SU-DHL-6 (cell line): ENCODE results near the gene INPPL1.

Experiments used
- H2AFZ ChIP-seq: fragments of 200-600 bp; sonication (generic); 2 replicates; pipeline ENCODE4 v1.6.1; 2014; ENCODE audit warnings: low read depth, mild to moderate bottlenecking, moderate library complexity, mixed read lengths, antibody characterized with exemption, low read length; ENCODE audit not compliant: severe bottlenecking
- H3F3A ChIP-seq: fragments of 200-600 bp; shearing (Covaris generic); 2 replicates; pipeline ENCODE4 v1.6.0; 2016; ENCODE audit warnings: antibody characterized with exemption, mild to moderate bottlenecking; ENCODE audit not compliant: insufficient read depth
- H3K27ac ChIP-seq: fragments of 200-600 bp; sonication (generic); 2 replicates; pipeline ENCODE4 v1.5.1; 2016; ENCODE audit warnings: low read depth, mild to moderate bottlenecking, low read length, moderate library complexity, mixed read lengths
- H3K27me3 ChIP-seq: fragments of 200-600 bp; sonication (generic), shearing (Covaris generic); 2 replicates; pipeline ENCODE4 v1.6.0; 2014; ENCODE audit warnings: mild to moderate bottlenecking, low read length
- H3K36me3 ChIP-seq: fragments of 200-600 bp; sonication (generic); 2 replicates; pipeline ENCODE4 v1.6.1; 2014; ENCODE audit warnings: mild to moderate bottlenecking, low read length, mixed read lengths
- H3K4me2 ChIP-seq: fragments of 300-600, 200-600 bp; shearing (Covaris generic), sonication (generic); 2 replicates; pipeline ENCODE4 v1.6.0; 2014; ENCODE audit warnings: low read length, low read depth, mild to moderate bottlenecking; ENCODE audit not compliant: poor library complexity, severe bottlenecking
- H3K4me3 ChIP-seq: fragments of 200-600 bp; sonication (generic); 2 replicates; pipeline ENCODE4 v1.5.1; 2014; ENCODE audit warnings: antibody characterized with exemption, low read length, mild to moderate bottlenecking, mixed read lengths; ENCODE audit not compliant: insufficient read depth, poor library complexity, severe bottlenecking
- H3K79me2 ChIP-seq: fragments of 200-600 bp; sonication (generic); 2 replicates; pipeline ENCODE4 v1.6.1; 2014; ENCODE audit warnings: mild to moderate bottlenecking, low read length, moderate library complexity; ENCODE audit not compliant: insufficient read depth
- H3K9ac ChIP-seq: fragments of 200-600 bp; sonication (generic); 2 replicates; pipeline ENCODE4 v1.7.0; 2014; ENCODE audit warnings: mild to moderate bottlenecking, low read length
- H3K9me2 ChIP-seq: fragments of 200-600 bp; sonication (generic); replicated peaks from 2 replicates; pipeline ENCODE4 v1.6.1; 2014; ENCODE audit warnings: low read length; ENCODE audit not compliant: insufficient read depth
- H3K9me3 ChIP-seq: fragments of 200-600 bp; sonication (generic); 2 replicates; pipeline ENCODE4 v1.6.1; 2014; ENCODE audit warnings: low read length, mixed read lengths; ENCODE audit not compliant: insufficient read depth
- H4K20me1 ChIP-seq: fragments of 200-600 bp; sonication (generic); 2 replicates; pipeline ENCODE4 v1.6.1; 2014; ENCODE audit warnings: low read depth, mild to moderate bottlenecking, antibody characterized with exemption, low read length, moderate library complexity, mixed read lengths
- CTCF ChIP-seq: fragments of 200-600 bp; sonication (generic); IDR thresholded peaks from one replicate; pipeline ENCODE4 v1.5.1; 2017; ENCODE audit warnings: antibody characterized with exemption, mild to moderate bottlenecking, low read length, moderate library complexity; ENCODE audit not compliant: insufficient read depth, poor library complexity, severe bottlenecking
- EZH2phosphoT487 ChIP-seq: fragments of 200-600 bp; sonication (generic), shearing (Covaris generic); conservative IDR thresholded peaks from 2 replicates; pipeline ENCODE4 v1.6.1; 2018; ENCODE audit warnings: mild to moderate bottlenecking, antibody characterized with exemption, low read length, moderate library complexity, mixed read lengths

The INPPL1 gene

GRCh38 chr11:72238040-72238450 is 13.5 kb downstream of the INPPL1 start:
- Histone ChIP-seq H3K9me2 (no peaks in the 10 kb centered on the region), H4K20me1 (no peaks in the 10 kb centered on the region), H3K27me3 (no peaks in the 10 kb centered on the region), H3K9ac (no peak overlapping the region), H3K4me2 (no peak overlapping the region), H3K79me2 (no peaks in the 10 kb centered on the region), H3K27ac (no peak overlapping the region), H3K36me3 (peaks cover 4% of the 10 kb centered on the region; the same call in 1 of the 2 replicates), H3F3A (peaks cover 6% of the 10 kb centered on the region), H2AFZ (no peak overlapping the region), H3K4me3 (no peak overlapping the region), H3K9me3 (no peaks in the 10 kb centered on the region)
- TF ChIP-seq CTCF (peak; percentile 84), EZH2phosphoT487 (no peak)

- no peak overlapping the region for H2AFZ ChIP-seq
- H3K9me3 ChIP-seq, result no peaks in the 10 kb centered on the region
- no peak overlapping the region for H3K4me2 ChIP-seq
- H3K9ac ChIP-seq, result no peak overlapping the region
- no peaks in the 10 kb centered on the region for H4K20me1 ChIP-seq
- no peaks in the 10 kb centered on the region for H3K9me2 ChIP-seq
- TF ChIP-seq CTCF (peak; percentile 0), EZH2phosphoT487 (no peak)
- H3F3A ChIP-seq, result peaks cover 6% of the 10 kb centered on the region
- peaks cover 4% of the 10 kb centered on the region; the same call in 1 of the 2 replicates for H3K36me3 ChIP-seq
- no peaks in the 10 kb centered on the region for H3K79me2 ChIP-seq
- H3K27me3 ChIP-seq, result no peaks in the 10 kb centered on the region
- H3K27ac ChIP-seq, result no peak overlapping the region
- H3K4me3 ChIP-seq, result no peak overlapping the region
These were observed 14.1 kb downstream of the INPPL1 start for GRCh38 chr11:72238492-72239312.

- no peak overlapping the region for H2AFZ ChIP-seq
- no peak overlapping the region for H3K4me2 ChIP-seq
These were observed 14.8 kb downstream of the INPPL1 start for GRCh38 chr11:72239313-72239848.

More at GRCh38 chr11:72239313-72239848, 14.8 kb downstream of the INPPL1 start:
- Histone ChIP-seq H3K9me2 (no peaks in the 10 kb centered on the region), H4K20me1 (no peaks in the 10 kb centered on the region), H3K27me3 (no peaks in the 10 kb centered on the region), H3K36me3 (peaks cover 4% of the 10 kb centered on the region; the same call in 1 of the 2 replicates), H3K9me3 (no peaks in the 10 kb centered on the region), H3K4me3 (no peak overlapping the region), H3K79me2 (no peaks in the 10 kb centered on the region), H3F3A (peaks cover 6% of the 10 kb centered on the region), H3K27ac (no peak overlapping the region), H3K9ac (no peak overlapping the region)
- TF ChIP-seq CTCF (no peak), EZH2phosphoT487 (no peak)
